Measurements from ENCODE around the gene ITLN1. TPM values are rescaled to one million over a fixed set of nuclear protein-coding genes. Genes with fewer than 3 reads are reported as not detected.

Gene ITLN1
- polyA plus RNA-seq, 1 donor from 2014 or later, result not detected

GRCh38 chr1:160826546-160826945, 58.4 kb downstream of the ITLN1 start (continued):
- TF ChIP-seq EZH2 (IDR thresholded peaks at IDR 0.05; ENCODE audit: borderline replicate concordance, insufficient read depth, low read length, poor library complexity, severe bottlenecking), result no peak
- TF ChIP-seq MXI1 (conservative IDR thresholded peaks at IDR 0.05; ENCODE audit: poor library complexity, severe bottlenecking), result no peak

Other genes with a start within 250 kb of the ITLN1 start
- gene SLAMF1, start 238.1 kb downstream of the ITLN1 start, polyA plus RNA-seq, result not detected in 2 replicates
- not detected in 2 replicates for gene CD48, start 173.4 kb downstream of the ITLN1 start, polyA plus RNA-seq
- gene SLAMF7, start 145.9 kb downstream of the ITLN1 start, polyA plus RNA-seq, result not detected in 2 replicates
- not detected in 2 replicates for gene LY9, start 89.0 kb downstream of the ITLN1 start, polyA plus RNA-seq
- not detected in 2 replicates for gene CD244, start 22.3 kb downstream of the ITLN1 start, polyA plus RNA-seq
- gene ITLN2, start 69.6 kb upstream of the ITLN1 start, polyA plus RNA-seq, result not detected in 2 replicates
- gene F11R, start 136.0 kb upstream of the ITLN1 start, polyA plus RNA-seq, result 4.3 and 7.3 TPM in 2 replicates
- gene TSTD1, start 153.8 kb upstream of the ITLN1 start, polyA plus RNA-seq, result 59.6 and 63.5 TPM in 2 replicates
- gene USF1, start 160.8 kb upstream of the ITLN1 start, polyA plus RNA-seq, result 366 and 457 TPM in 2 replicates
- gene ARHGAP30, start 184.7 kb upstream of the ITLN1 start, polyA plus RNA-seq, result not detected in 2 replicates
- gene NECTIN4, start 204.4 kb upstream of the ITLN1 start, polyA plus RNA-seq, result not detected in 2 replicates
- 78.1 and 106 TPM in 2 replicates for gene KLHDC9, start 213.2 kb upstream of the ITLN1 start, polyA plus RNA-seq
- gene PFDN2, start 232.9 kb upstream of the ITLN1 start, polyA plus RNA-seq, result 161 and 193 TPM in 2 replicates
- gene NIT1, start 232.9 kb upstream of the ITLN1 start, polyA plus RNA-seq, result 66.1 and 83.5 TPM in 2 replicates
- 29.6 and 42.6 TPM in 2 replicates for gene DEDD, start 247.5 kb upstream of the ITLN1 start, polyA plus RNA-seq